CD4-positive, alpha-beta T cell treated with Interleukin-6 for 4 hours (primary cell): ENCODE data around the gene TSPY3.
"Not testable (repeated sequence)": the region's sequence is repeated elsewhere in the genome, so short reads cannot be mapped to it uniquely, and the experiment has no call there.

ENCODE experiments used
- DNase-seq: peaks from one replicate; pipeline ENCODE4 v3.0.0-alpha.2; 2020; ENCODE audit warnings: mixed read lengths

TSPY3 gene

GRCh38 chrY:9398121-9398520, at the start of gene TSPY3:
TSPY3 (plus strand) TSS chrY:9398421; CDS start chrY:9398467, 46 bp downstream.
- not testable (repeated sequence) for DNase-seq

GRCh38 chrY:9357497-9357896, 40.7 kb upstream of the TSPY3 start, which contains the start of gene TSPY8:
TSPY8 (plus strand) TSS chrY:9357797; CDS start chrY:9357843, 46 bp downstream.
- DNase-seq, result not testable (repeated sequence)

DNA sequence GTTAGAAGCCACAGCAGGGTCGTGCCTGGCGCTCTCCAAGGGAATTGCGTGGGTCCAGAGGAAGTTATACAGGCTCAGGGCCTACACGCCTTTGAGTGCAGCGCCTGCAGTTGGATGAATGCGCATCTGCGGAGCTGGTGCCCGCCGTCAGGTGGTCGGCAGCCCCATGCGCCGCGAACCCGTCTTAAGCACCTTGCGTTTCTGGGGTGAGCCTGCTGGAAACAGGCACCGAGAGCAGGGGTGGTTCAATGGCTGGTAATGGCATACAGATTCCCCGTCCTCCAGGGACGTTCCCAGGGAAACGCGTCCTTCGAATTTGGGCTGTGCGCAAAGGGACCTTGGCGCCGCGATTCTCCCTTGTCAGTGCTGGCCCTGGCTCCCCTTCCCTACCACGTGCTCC, 1.7 kb upstream of the TSPY3 start:
- DNase-seq, result not testable (repeated sequence)
